ENCODE data around the gene AIG1. TPM values are rescaled to one million over a fixed set of nuclear protein-coding genes. Genes with fewer than 3 reads are reported as not detected.
"Not testable (repeated sequence)": the region's sequence is repeated elsewhere in the genome, so short reads cannot be mapped to it uniquely, and the experiment has no call there.

The AIG1 gene
- total RNA-seq, 2 donors from 2014 or later: 41.3 to 67.0 TPM

- H3K36me3 ChIP-seq: no peaks in the 10 kb centered on the region
- H3K27me3 ChIP-seq (replicated peaks; ENCODE audit: insufficient read depth): no peaks in the 10 kb centered on the region
- intact Hi-C loops (cut with DNase I): no loop called here
- no peaks in the 10 kb centered on the region for H3K9me3 ChIP-seq
- no peaks in the 10 kb centered on the region for H3K4me1 ChIP-seq (replicated peaks)
- TF ChIP-seq POLR2A (IDR thresholded peaks at IDR 0.05): no peak
- TF ChIP-seq, protein P1, sequence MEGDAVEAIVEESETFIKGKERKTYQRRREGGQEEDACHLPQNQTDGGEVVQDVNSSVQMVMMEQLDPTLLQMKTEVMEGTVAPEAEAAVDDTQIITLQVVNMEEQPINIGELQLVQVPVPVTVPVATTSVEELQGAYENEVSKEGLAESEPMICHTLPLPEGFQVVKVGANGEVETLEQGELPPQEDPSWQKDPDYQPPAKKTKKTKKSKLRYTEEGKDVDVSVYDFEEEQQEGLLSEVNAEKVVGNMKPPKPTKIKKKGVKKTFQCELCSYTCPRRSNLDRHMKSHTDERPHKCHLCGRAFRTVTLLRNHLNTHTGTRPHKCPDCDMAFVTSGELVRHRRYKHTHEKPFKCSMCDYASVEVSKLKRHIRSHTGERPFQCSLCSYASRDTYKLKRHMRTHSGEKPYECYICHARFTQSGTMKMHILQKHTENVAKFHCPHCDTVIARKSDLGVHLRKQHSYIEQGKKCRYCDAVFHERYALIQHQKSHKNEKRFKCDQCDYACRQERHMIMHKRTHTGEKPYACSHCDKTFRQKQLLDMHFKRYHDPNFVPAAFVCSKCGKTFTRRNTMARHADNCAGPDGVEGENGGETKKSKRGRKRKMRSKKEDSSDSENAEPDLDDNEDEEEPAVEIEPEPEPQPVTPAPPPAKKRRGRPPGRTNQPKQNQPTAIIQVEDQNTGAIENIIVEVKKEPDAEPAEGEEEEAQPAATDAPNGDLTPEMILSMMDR (IDR thresholded peaks at IDR 0.05): no peak
- no peak for TF ChIP-seq POLR2AphosphoS5 (IDR thresholded peaks at IDR 0.05)
- DNase-seq (ENCODE audit: low spot score): no peak
- WGBS: 85% methylated on average over 6 of the region's 6 CpGs
- no peak overlapping the region for H3K4me3 ChIP-seq
- H3K27ac ChIP-seq: no peak overlapping the region
Measured at GRCh38 chr6:143078468-143079324, 18.0 kb downstream of the AIG1 start.

- Histone ChIP-seq H3K9me3 (no peaks in the 10 kb centered on the region), H3K27me3 (replicated peaks; ENCODE audit: insufficient read depth) (no peaks in the 10 kb centered on the region), H3K4me1 (replicated peaks) (no peaks in the 10 kb centered on the region), H3K36me3 (no peaks in the 10 kb centered on the region), H3K4me3 (no peak overlapping the region), H3K27ac (no peak overlapping the region)
- intact Hi-C loops (cut with DNase I): no loop called here
- TF ChIP-seq POLR2A (IDR thresholded peaks at IDR 0.05): no peak
- TF ChIP-seq, protein P1 (IDR thresholded peaks at IDR 0.05): no peak
- no peak for TF ChIP-seq POLR2AphosphoS5 (IDR thresholded peaks at IDR 0.05)
- DNase-seq (ENCODE audit: low spot score): no peak
Measured at GRCh38 chr6:143079325-143079640, 18.6 kb downstream of the AIG1 start.

DNA sequence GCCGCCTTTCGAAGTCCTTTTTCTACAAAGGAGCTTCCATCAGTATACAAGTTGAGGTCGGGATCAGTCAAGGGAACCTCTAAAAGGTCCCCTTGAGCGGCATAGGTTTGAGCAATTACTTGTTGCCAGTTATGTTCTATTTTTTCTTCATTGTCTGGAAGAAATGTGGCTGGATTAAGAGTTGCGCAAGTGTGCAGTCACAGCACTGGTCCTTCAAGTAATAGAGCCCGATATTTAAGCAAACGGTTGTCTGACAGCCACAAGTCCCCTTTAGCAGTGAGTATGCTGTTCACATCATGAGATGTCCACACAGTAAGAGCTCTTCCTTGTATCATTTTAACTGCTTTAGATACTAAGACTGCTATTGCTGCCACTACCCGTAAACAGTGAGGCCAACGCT, 21.6 kb downstream of the AIG1 start:
- H3K4me3 ChIP-seq; H3K36me3 ChIP-seq; H3K27me3 ChIP-seq (replicated peaks; ENCODE audit: insufficient read depth); H3K4me1 ChIP-seq (replicated peaks); intact Hi-C loops (cut with DNase I); H3K27ac ChIP-seq; DNase-seq (ENCODE audit: low spot score); H3K9me3 ChIP-seq: not testable (repeated sequence)
- WGBS: 97% methylated on average over 9 of the region's 9 CpGs

- H3K4me3 ChIP-seq; H3K4me1 ChIP-seq (replicated peaks); H3K36me3 ChIP-seq; H3K27ac ChIP-seq; intact Hi-C loops (cut with DNase I); H3K9me3 ChIP-seq; DNase-seq (ENCODE audit: low spot score); H3K27me3 ChIP-seq (replicated peaks; ENCODE audit: insufficient read depth): not testable (repeated sequence)
- WGBS: 97% methylated on average over 8 of the region's 8 CpGs
Measured at GRCh38 chr6:143084019-143084418, 23.3 kb downstream of the AIG1 start.

DNA sequence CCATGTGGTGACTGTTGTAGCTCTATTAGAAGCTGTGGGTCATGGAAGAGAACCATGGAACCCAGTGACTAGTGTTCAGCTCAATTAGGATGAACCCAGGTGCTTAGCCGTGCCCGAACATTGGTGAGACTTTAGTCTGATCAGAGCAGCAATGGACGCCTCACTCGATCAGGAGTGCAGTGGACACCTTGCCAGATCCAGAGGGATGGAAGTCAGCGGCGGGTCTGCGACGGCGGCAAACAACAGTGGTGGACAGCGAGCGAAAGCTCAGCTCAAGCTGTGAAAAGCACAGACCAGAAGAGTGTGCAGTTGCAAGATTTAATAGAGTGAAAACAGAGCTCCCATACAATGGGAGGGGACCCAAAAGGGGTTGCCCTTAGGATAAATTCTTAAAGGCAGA, 26.6 kb downstream of the AIG1 start:
- H3K9me3 ChIP-seq; DNase-seq (ENCODE audit: low spot score); H3K27me3 ChIP-seq (replicated peaks; ENCODE audit: insufficient read depth); H3K4me3 ChIP-seq; H3K36me3 ChIP-seq; H3K4me1 ChIP-seq (replicated peaks); intact Hi-C loops (cut with DNase I); H3K27ac ChIP-seq: not testable (repeated sequence)
- WGBS: 90% methylated on average over 11 of the region's 11 CpGs

DNA sequence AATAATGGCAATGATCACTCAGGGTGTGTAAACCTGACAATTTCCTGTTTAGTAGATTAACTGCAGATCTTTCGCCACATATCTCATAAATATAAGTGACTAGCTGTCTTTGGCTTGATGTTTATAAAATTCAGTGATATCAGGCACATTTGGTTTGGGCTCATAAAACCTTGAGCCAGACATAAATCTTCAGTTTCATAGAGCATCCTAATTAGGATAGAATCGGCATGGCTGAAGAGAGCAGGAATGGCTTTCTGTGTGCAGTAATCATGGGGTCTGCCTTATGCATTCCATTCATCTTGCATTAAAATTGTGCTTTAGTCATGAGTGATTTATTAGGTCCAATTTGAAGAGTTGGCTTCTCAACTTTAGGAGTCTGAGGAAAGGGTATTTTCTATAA, 27.2 kb downstream of the AIG1 start:
- no peaks in the 10 kb centered on the region for H3K9me3 ChIP-seq
- H3K4me1 ChIP-seq (replicated peaks): no peaks in the 10 kb centered on the region
- intact Hi-C loops (cut with DNase I): no loop called here
- WGBS: 47% methylated on average over 2 of the region's 2 CpGs
- H3K27ac ChIP-seq: no peak overlapping the region
- TF ChIP-seq, protein P1 (IDR thresholded peaks at IDR 0.05): no peak
- no peak for TF ChIP-seq POLR2AphosphoS5 (IDR thresholded peaks at IDR 0.05)
- no peak for TF ChIP-seq POLR2A (IDR thresholded peaks at IDR 0.05)
- no peak for DNase-seq (ENCODE audit: low spot score)
- no peaks in the 10 kb centered on the region for H3K36me3 ChIP-seq
- no peak overlapping the region for H3K4me3 ChIP-seq
- no peaks in the 10 kb centered on the region for H3K27me3 ChIP-seq (replicated peaks; ENCODE audit: insufficient read depth)
